Sigmoid colon (tissue), 7 donors: Measurements from ENCODE around the gene GPD1. TPM values are rescaled to one million over a fixed set of nuclear protein-coding genes. Genes with fewer than 3 reads are reported as not detected.

Experiments used
- DNase-seq: peaks from one replicate; pipeline ENCODE4 v3.0.0-alpha.2; 2019
- H3K27ac ChIP-seq, 4 donors: fragments of 200-600 bp; sonication (generic); one replicate each; pipeline ENCODE4 v1.5.1; 2016 to 2019; ENCODE audit warnings: mild to moderate bottlenecking in 1 of 4
- H3K27me3 ChIP-seq, 3 donors: fragments of 200-600 bp; sonication (generic); one replicate each; pipeline ENCODE4 v1.5.1; 2019; ENCODE audit warnings: mild to moderate bottlenecking in 1 of 3
- H3K36me3 ChIP-seq, 4 donors: fragments of 200-600 bp; sonication (generic); one replicate each; pipeline ENCODE4 v1.5.1; 2016 to 2019
- H3K4me1 ChIP-seq, 4 donors: fragments of 200-600 bp; sonication (generic); one replicate each; pipeline ENCODE4 v1.5.1; 2017 to 2019
- H3K4me3 ChIP-seq, 4 donors: fragments of 200-600 bp; sonication (generic); one replicate each; pipeline ENCODE4 v1.5.1; 2017 to 2019; ENCODE audit warnings: mild to moderate bottlenecking in 2 of 4, moderate library complexity in 1 of 4
- H3K9me3 ChIP-seq, 4 donors: fragments of 200-600 bp in 3 of 4; sonication (generic) in 3 of 4; one replicate each; pipeline versions ENCODE4 v1.5.1 to v1.6.1; 2013 to 2019
- CTCF ChIP-seq, 4 experiments: fragments of 450-650 bp in 3 of 4; fragments of 200-600 bp in 1 of 4; IDR thresholded peaks; one replicate each; pipeline ENCODE4 v1.5.1; 2016 to 2019; ENCODE audit warnings: antibody characterized with exemption in 4 of 4, mild to moderate bottlenecking in 3 of 4, moderate library complexity in 2 of 4
- EP300 ChIP-seq, 4 donors: sonication (generic); formaldehyde crosslinking; IDR thresholded peaks; one replicate each; pipeline ENCODE4 v1.6.1; 2017; ENCODE audit warnings: antibody characterized with exemption in 4 of 4
- POLR2A ChIP-seq, 2 donors: fragments of 450-650 bp; IDR thresholded peaks; one replicate each; pipeline ENCODE4 v1.6.1; 2016; ENCODE audit warnings: antibody characterized with exemption in 2 of 2, mild to moderate bottlenecking in 2 of 2, moderate library complexity in 2 of 2
- POLR2AphosphoS5 ChIP-seq, 4 donors: sonication (generic); formaldehyde crosslinking; IDR thresholded peaks; one replicate each; pipeline ENCODE4 v1.6.1; 2017; ENCODE audit warnings: antibody characterized with exemption in 4 of 4
- WGBS, 2 donors: extraction: QIAGEN DNeasy Blood & Tissue Kit; methylation state at CpG; one replicate each; pipeline ENCODE4 v1.1.7; 2013; 5-methylcytosine and 5-hydroxymethylcytosine counted together
- intact Hi-C: fragments of 100-400 bp; cut with DNase I; formaldehyde crosslinking; loops from one replicate; pipeline ENCODE4 v1.15.1; 2023
- polyA plus RNA-seq, 3 donors: library from polyadenylated mRNA; stranded (reverse); fragments of 200-250 nt; gene quantifications; one replicate each; pipeline ENCODE4 v1.2.3, GENCODE V29; 2013
- total RNA-seq, 4 donors: library from RNA; depleted of rRNA; stranded (reverse); fragments of >200 nt; gene quantifications; one replicate each; pipeline ENCODE4 v1.1.0, GENCODE V29; 2016
- donor health status: healthy with polysubstance abuse.
- donor health status: Bipolar disorder and iron deficiency.
- donor health status: healthy.

GPD1 gene
- total and polyA plus RNA-seq, 7 donors = 0.55 to 59.6 (median 3.0) TPM

GRCh38 chr12:50084775-50085614 is 18.8 kb upstream of the GPD1 start, which contains the start of gene SMARCD1:
SMARCD1 (plus strand) TSS chr12:50085342; CDS start chr12:50085370, 28 bp downstream.
- no peaks in the 10 kb centered on the region for H3K27me3 ChIP-seq
- DNase-seq = peak; percentile 96
- peaks cover 5 to 35% (median 30%) of the 10 kb centered on the region in 4 donors for H3K36me3 ChIP-seq
- H3K4me3 ChIP-seq = peak within 1 kb of the TSS; percentile 80 to 99 (median 90)
- intact Hi-C loops = loop anchor here (2.0 kb wide), 2 partner anchors 26 to 82 kb away; partner anchors contain the start of gene CERS5
- peaks cover 0 to 24% (median 11%) of the 10 kb centered on the region in 4 donors for H3K4me1 ChIP-seq
- WGBS, 2 donors = 0 to 1% methylated on average over 69 of the region's 69 CpGs
- H3K27ac ChIP-seq = peak within 1 kb of the TSS; percentile 96 to 99 (median 98)
- H3K9me3 ChIP-seq = no peaks in the 10 kb centered on the region
- TF ChIP-seq EP300 (IDR thresholded peaks at IDR 0.05) (no peak), POLR2A (IDR thresholded peaks at IDR 0.05) (no peak), POLR2AphosphoS5 (IDR thresholded peaks at IDR 0.05) (peak in 2 of 4 donors; percentile 50 to 65), CTCF (IDR thresholded peaks at IDR 0.05) (peak in 1 of 4 experiments; percentile 22)

DNA sequence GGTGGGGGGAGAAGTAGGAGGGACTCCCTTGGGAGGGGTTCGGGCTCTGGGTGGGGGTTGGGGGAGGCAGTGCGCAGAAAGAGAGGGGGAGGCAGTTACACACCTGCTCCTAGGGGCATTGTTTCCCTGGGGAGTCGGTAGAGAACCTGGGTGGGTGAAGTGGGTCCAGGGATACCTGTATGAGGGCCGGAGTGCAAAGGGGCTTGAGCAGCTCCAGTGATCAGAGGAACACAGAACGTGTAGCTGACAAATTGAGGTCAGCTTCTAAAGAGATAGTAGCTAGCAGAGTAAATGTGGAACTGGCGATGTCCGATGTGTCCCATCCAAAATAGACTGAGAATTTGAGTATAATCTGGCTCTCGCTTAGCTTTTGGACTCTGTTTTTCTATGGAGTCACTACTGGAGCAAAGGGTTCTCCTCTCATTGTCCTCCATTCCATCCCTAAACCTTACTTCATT is 18.2 kb upstream of the GPD1 start:
- H3K27me3 ChIP-seq = no peaks in the 10 kb centered on the region
- DNase-seq = no peak
- H3K9me3 ChIP-seq = no peaks in the 10 kb centered on the region
- intact Hi-C loops = loop anchor here (2.0 kb wide), 2 partner anchors 25 to 81 kb away; partner anchors contain the start of gene CERS5
- peak overlapping the region; percentile 96 to 99 (median 98) for H3K27ac ChIP-seq
- TF ChIP-seq POLR2A (IDR thresholded peaks at IDR 0.05) (no peak), POLR2AphosphoS5 (IDR thresholded peaks at IDR 0.05) (no peak), EP300 (IDR thresholded peaks at IDR 0.05) (no peak), CTCF (IDR thresholded peaks at IDR 0.05) (no peak)
- peaks cover 0 to 24% (median 11%) of the 10 kb centered on the region in 4 donors for H3K4me1 ChIP-seq
- H3K36me3 ChIP-seq = peaks cover 5 to 41% (median 36%) of the 10 kb centered on the region in 4 donors
- 11% methylated on average over 8 of the region's 8 CpGs for WGBS, 2 donors
- peak overlapping the region; percentile 80 to 99 (median 90) for H3K4me3 ChIP-seq

DNA sequence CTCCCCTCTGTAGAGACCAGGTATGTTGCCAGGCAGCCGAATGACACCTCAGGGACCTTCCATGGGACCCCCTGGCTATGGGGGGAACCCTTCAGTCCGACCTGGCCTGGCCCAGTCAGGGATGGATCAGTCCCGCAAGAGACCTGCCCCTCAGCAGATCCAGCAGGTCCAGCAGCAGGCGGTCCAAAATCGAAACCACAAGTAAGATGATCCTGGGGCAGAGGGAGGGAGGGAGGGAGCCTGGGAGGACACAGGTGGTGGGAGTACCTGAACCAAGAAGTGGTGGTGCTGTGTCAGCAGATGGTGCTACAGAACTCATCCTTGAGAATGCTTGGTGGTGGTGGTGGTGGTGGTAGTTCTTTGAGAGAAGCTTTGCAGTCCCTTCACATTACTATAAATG is 17.7 kb upstream of the GPD1 start:
- H3K4me1 ChIP-seq = peaks cover 0 to 24% (median 11%) of the 10 kb centered on the region in 4 donors
- no peak for DNase-seq
- intact Hi-C loops = no loop called here

GRCh38 chr12:50087151-50087550 is 16.7 kb upstream of the GPD1 start:
- no peak overlapping the region for H3K27ac ChIP-seq
- H3K4me1 ChIP-seq = peaks cover 0 to 24% (median 11%) of the 10 kb centered on the region in 4 donors
- no peak for DNase-seq
- TF ChIP-seq POLR2A (IDR thresholded peaks at IDR 0.05) (no peak), CTCF (IDR thresholded peaks at IDR 0.05) (no peak), EP300 (IDR thresholded peaks at IDR 0.05) (no peak), POLR2AphosphoS5 (IDR thresholded peaks at IDR 0.05) (no peak)
- WGBS, 2 donors = 79 to 87% methylated on average over 9 of the region's 9 CpGs
- no peak overlapping the region for H3K4me3 ChIP-seq
- no peaks in the 10 kb centered on the region for H3K9me3 ChIP-seq
- intact Hi-C loops = no loop called here
- H3K27me3 ChIP-seq = no peaks in the 10 kb centered on the region
- peaks cover 18 to 57% (median 48%) of the 10 kb centered on the region in 4 donors for H3K36me3 ChIP-seq

More for the DNA sequence above, 17.7 kb upstream of the GPD1 start:
- peak overlapping the region; percentile 96 to 99 (median 98) for H3K27ac ChIP-seq
- TF ChIP-seq CTCF (IDR thresholded peaks at IDR 0.05) (no peak), EP300 (IDR thresholded peaks at IDR 0.05) (no peak), POLR2AphosphoS5 (IDR thresholded peaks at IDR 0.05) (no peak), POLR2A (IDR thresholded peaks at IDR 0.05) (no peak)
- H3K36me3 ChIP-seq = peaks cover 9 to 46% (median 39%) of the 10 kb centered on the region in 4 donors
- peak overlapping the region in 3 of 4 donors; percentile 89 to 99 (median 92) for H3K4me3 ChIP-seq
- 75 to 87% methylated on average over 5 of the region's 5 CpGs for WGBS, 2 donors
- no peaks in the 10 kb centered on the region for H3K9me3 ChIP-seq
- H3K27me3 ChIP-seq = no peaks in the 10 kb centered on the region
